GM12874 (cell line): ENCODE data around the gene MRM2.

Experiments
- TF ChIP-seq, protein P1 (sequence below): IDR thresholded peaks from 2 replicates; pipeline ENCODE4 v1.5.1; 2011; ENCODE audit warnings: low read depth, mild to moderate bottlenecking, control low read depth, low read length, moderate library complexity; ENCODE audit not compliant: insufficient read depth

MRM2 gene

GRCh38 chr7:2223321-2223720, 18.7 kb downstream of the MRM2 start:
- TF ChIP-seq, protein P1, sequence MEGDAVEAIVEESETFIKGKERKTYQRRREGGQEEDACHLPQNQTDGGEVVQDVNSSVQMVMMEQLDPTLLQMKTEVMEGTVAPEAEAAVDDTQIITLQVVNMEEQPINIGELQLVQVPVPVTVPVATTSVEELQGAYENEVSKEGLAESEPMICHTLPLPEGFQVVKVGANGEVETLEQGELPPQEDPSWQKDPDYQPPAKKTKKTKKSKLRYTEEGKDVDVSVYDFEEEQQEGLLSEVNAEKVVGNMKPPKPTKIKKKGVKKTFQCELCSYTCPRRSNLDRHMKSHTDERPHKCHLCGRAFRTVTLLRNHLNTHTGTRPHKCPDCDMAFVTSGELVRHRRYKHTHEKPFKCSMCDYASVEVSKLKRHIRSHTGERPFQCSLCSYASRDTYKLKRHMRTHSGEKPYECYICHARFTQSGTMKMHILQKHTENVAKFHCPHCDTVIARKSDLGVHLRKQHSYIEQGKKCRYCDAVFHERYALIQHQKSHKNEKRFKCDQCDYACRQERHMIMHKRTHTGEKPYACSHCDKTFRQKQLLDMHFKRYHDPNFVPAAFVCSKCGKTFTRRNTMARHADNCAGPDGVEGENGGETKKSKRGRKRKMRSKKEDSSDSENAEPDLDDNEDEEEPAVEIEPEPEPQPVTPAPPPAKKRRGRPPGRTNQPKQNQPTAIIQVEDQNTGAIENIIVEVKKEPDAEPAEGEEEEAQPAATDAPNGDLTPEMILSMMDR: no peak

GRCh38 chr7:2222516-2222915, 19.5 kb downstream of the MRM2 start:
- TF ChIP-seq, protein P1: no peak

DNA sequence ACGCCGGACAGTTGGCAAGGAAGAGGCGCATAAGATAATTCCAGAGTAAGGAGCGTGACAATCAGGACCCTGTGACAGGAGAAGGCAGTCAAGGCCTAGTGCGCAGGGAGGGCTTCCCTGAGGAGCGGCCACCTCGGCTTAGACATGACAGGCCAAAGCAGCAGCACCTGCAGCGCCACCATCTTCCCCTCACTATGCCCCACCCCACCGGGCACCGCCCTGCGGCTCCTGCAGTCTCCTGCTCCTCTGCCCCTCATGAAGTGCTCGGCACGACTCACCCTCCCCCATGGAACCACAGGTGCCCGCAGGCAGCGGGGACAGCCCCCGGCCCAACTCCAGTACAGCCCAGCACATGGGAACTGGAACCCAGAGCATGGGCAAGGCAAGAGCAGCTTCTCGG, 21.1 kb downstream of the MRM2 start:
- TF ChIP-seq, protein P1: no peak

DNA sequence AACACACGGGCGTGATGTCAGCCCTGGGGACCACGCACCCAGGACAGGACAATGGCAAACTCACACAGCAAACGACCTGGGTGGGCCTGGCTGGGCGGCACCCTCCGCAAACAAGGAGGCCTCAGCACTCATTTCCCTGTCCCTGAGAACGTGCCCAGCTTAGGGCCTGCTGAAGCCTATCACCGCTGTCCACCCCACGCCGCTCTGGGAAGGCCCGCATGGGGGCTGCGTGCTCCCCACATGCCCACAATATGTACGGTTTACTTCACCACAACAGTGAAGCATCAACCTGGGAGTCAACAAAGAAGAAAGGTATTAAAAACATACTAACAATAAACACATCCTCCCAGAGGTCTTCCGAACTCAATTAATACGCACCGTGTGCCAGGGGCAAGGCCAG, 21.5 kb downstream of the MRM2 start:
- TF ChIP-seq, protein P1: no peak

GRCh38 chr7:2220030-2220429, 22.0 kb downstream of the MRM2 start:
- TF ChIP-seq, protein P1: no peak

DNA sequence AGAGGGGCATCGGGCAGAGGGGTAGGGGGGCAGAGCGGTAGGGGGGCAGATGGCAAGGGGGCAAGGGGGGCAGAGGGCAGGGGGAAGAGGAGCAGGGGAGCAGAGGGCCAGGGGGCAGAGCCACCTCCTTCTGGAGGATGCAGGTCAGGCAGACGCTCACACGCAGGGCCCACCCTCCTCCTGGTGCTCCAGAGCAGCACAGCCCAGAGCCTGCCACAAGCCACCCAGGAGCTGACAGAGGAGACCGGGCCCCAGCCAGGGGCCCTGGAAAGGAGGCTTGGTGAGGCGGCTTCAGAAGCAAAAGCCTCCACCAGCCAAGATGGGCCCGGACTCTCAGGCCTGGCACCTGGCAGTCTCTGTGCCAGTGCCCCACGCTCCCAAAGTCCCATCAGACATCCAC, 22.4 kb downstream of the MRM2 start:
- TF ChIP-seq, protein P1: no peak

- TF ChIP-seq, protein P1: no peak
Measured at GRCh38 chr7:2219136-2219535, 22.9 kb downstream of the MRM2 start.

- TF ChIP-seq, protein P1: no peak
Measured at GRCh38 chr7:2218444-2218785, 23.6 kb downstream of the MRM2 start.
